HK-2 (cell line): ENCODE results near the gene MAGI2.
"Not testable (repeated sequence)": the region's sequence is repeated elsewhere in the genome, so short reads cannot be mapped to it uniquely, and the experiment has no call there.

ENCODE experiments used
- DNase-seq: peaks from one replicate; pipeline ENCODE4 v3.0.0-alpha.2; 2018; ENCODE audit not compliant: unreplicated experiment

The MAGI2 gene

GRCh38 chr7:78002715-78003114, 1450.8 kb downstream of the MAGI2 start:
- no peak for DNase-seq

- DNase-seq, result no peak
These were observed 1451.4 kb downstream of the MAGI2 start for GRCh38 chr7:78002021-78002420.

GRCh38 chr7:77999168-77999567, 1454.3 kb downstream of the MAGI2 start:
- not testable (repeated sequence) for DNase-seq

- no peak for DNase-seq
These were observed 1457.8 kb downstream of the MAGI2 start for GRCh38 chr7:77995717-77996116.

- DNase-seq, result no peak
These were observed 1459.6 kb downstream of the MAGI2 start for GRCh38 chr7:77993838-77994237.

- DNase-seq, result no peak
These were observed 1461.8 kb downstream of the MAGI2 start for GRCh38 chr7:77991656-77992055.

GRCh38 chr7:77989981-77990566, 1463.4 kb downstream of the MAGI2 start:
- DNase-seq, result no peak

GRCh38 chr7:77985974-77986339, 1467.5 kb downstream of the MAGI2 start:
- DNase-seq, result no peak

GRCh38 chr7:77985232-77985973, 1468.1 kb downstream of the MAGI2 start:
- no peak for DNase-seq

GRCh38 chr7:77983973-77984372, 1469.5 kb downstream of the MAGI2 start:
- no peak for DNase-seq

GRCh38 chr7:77982926-77983550, 1470.4 kb downstream of the MAGI2 start:
- no peak for DNase-seq

GRCh38 chr7:77980087-77980713, 1473.3 kb downstream of the MAGI2 start:
- no peak for DNase-seq

GRCh38 chr7:77979219-77979618, 1474.2 kb downstream of the MAGI2 start:
- DNase-seq, result no peak

GRCh38 chr7:77975672-77976480, 1477.6 kb downstream of the MAGI2 start:
- DNase-seq, result no peak

GRCh38 chr7:77971726-77972125, 1481.7 kb downstream of the MAGI2 start:
- no peak for DNase-seq

- no peak for DNase-seq
These were observed 1486.0 kb downstream of the MAGI2 start for GRCh38 chr7:77967429-77967828.
